ENCODE data around the gene FMR1NB. TPM values are rescaled to one million over a fixed set of nuclear protein-coding genes. Genes with fewer than 3 reads are reported as not detected.

FMR1NB gene
- total RNA-seq, 1 donor from 2014 or later: not detected

DNA sequence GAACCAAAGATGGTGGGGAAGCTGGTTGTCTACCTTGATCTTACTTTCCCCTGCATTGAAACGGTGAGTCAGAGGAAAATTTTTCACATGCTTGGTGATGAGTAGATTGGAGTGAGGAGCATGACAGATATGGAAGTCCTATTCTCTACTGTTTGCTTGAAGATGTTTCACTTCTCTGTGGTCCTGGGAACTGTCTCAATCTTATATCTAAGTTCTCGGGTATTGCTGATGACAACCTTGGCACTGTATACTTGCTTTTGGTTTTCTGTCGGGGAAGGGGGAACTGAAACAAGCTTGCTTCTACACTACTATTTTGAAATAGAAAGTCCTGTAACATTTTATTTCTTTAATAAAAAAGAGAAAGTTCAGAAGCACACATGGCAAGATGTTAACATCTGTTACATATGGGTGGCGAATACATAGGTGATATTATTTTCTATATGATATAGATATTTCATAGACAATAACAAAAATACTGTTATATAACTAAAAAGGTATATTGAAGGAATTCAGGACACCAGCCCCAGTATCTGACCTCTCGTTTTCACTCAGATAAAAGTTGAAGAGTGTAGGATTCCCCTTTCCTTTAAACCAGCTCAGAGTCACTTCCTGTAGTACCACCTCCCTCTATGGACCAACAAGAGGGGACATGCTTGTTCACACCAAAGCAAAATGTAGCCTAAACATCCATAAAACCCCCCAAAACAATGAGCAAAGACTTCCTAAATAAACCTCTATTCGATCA, 88.8 kb downstream of the FMR1NB start:
- no peak for DNase-seq (ENCODE audit: low spot score)

DNA sequence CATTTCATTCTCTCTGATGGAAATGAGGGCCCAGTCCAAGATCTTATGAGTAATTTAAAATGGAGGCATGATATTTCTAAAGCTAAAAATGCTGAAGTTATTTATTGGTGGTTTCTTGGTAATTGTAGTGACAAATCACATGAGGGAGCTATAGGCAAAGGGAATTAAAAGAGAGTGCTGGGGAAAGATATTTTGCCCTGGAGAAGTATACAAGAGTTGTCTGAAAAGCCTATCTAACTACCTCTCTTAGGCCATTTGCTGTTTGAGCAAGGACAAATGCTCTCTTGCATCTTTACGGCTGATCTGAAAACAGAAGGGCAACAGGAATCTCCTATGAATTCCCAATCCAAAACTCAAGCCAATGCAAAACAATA, 89.4 kb downstream of the FMR1NB start:
- DNase-seq (ENCODE audit: low spot score): no peak

Other genes starting within 250 kb of the FMR1NB start
- gene FMR1, start 69.4 kb upstream of the FMR1NB start, total RNA-seq (ENCODE audit: insufficient read depth, low replicate concordance): 73.7 TPM